GM21447 (cell line): ENCODE results near the gene DGKB.

Experiments used
- ATAC-seq: cut with Tn5 transposase; IDR thresholded peaks from one replicate; pipeline ENCODE4 v1.9.1; 2021; ENCODE audit not compliant: unreplicated experiment

The DGKB gene

DNA sequence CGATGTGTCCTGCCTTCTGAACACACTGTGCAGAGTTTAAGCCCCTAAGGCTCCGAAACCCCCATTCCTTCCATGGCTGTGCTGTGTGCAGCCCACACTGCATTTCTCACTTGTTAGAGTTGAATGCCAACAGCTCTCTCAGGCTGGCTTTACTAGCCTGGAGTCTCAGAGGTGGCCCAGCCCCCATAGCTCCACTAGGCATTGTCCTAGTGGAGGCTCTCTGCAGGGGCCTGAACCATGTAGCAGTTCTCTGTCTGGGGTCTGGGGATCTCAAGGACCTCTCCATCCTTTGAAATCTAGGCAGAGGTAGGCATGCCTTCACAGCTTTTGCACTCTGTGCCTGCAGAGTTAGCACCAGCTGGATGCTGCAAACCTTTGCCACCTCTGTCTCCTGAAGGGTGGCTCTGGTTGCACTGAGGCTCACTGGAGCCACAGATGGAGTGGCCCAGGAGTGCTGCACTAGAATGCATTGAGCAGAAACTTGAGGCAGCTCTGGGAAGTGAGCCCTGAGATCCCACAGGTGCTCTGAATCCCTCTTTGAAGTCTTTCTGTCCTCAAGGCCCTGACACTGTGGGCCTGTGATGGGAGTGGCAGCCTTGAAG is 301.7 kb downstream of the DGKB start:
- ATAC-seq = no peak

GRCh38 chr7:14598978-14599377 is 303.6 kb downstream of the DGKB start:
- no peak for ATAC-seq

DNA sequence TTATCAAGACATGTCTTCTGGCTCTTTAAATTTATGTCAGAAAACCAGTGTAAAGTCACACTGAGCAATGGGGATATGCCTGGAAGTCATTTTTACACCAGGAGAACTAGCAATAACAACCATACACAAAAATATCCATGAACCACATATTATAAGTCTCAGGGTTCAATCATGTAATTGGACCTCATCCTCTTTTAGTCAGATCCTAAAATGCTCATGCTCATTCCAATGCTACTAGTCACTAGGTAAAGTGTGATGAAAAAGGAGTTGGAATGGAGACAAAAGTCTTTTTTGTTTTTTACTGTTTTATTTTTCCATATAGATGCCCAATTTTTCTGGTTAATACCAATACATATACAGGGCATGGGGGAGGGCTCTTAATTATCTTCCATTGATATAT is 306.1 kb downstream of the DGKB start:
- no peak for ATAC-seq

DNA sequence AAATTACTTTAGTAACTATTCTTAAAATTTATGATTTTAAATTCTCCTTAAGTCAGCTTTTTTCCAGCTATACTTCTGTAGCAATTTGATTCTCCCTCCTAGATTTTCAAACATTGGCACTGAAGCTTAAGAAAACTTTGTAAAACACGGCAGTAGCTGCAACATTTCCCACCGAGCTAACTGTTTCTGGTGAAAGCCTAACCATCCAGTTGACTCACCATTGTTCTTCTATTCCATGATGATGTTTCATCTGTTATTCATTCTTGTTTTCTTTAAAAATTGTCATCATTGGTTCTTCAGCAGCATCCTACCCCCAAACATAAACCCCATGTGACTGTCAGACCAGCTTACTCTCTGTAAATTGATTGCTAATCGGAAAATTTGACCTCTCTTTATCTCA is 312.3 kb downstream of the DGKB start:
- ATAC-seq = no peak

GRCh38 chr7:14585232-14585631 is 317.3 kb downstream of the DGKB start:
- ATAC-seq = no peak

DNA sequence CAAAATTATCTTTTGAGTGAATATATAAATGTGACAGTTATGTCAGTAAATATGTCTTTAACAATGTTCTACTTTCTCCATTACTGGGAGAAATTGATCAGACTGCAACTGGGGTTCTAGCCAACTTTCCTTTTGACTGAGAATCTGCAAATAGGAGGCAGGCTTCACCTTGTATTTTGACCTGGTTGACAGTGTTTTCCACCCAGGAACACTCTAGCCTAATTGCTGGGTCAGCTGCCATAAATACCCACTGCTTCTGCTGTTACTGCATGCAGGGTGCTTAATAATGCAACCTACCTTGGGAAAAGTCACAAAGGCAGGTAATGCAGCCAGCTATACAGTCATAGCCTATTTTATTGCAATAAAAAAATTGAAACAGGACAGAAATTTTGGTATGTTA is 319.0 kb downstream of the DGKB start:
- ATAC-seq = no peak

- ATAC-seq = no peak
Measured at GRCh38 chr7:14582010-14582409, 320.5 kb downstream of the DGKB start.

- no peak for ATAC-seq
Measured at GRCh38 chr7:14579971-14580370, 322.6 kb downstream of the DGKB start.

DNA sequence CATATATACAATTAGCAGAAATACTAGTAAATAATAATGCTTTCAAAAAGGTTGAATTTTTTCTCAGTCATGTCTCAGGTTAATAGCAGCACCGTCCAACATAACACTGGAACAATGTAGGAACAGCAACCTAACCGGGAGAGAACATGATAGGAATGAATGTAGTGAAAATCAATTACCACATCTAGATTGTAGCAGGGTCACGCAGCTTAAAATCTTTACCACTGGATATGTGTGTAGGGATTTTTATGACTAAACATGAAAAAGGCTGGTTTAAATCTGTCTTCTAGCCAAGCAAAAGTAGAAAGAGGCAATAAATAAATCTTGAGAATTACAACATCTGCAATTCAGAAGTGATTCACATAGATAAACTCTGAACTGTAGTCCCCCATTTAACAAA is 326.0 kb downstream of the DGKB start:
- no peak for ATAC-seq

DNA sequence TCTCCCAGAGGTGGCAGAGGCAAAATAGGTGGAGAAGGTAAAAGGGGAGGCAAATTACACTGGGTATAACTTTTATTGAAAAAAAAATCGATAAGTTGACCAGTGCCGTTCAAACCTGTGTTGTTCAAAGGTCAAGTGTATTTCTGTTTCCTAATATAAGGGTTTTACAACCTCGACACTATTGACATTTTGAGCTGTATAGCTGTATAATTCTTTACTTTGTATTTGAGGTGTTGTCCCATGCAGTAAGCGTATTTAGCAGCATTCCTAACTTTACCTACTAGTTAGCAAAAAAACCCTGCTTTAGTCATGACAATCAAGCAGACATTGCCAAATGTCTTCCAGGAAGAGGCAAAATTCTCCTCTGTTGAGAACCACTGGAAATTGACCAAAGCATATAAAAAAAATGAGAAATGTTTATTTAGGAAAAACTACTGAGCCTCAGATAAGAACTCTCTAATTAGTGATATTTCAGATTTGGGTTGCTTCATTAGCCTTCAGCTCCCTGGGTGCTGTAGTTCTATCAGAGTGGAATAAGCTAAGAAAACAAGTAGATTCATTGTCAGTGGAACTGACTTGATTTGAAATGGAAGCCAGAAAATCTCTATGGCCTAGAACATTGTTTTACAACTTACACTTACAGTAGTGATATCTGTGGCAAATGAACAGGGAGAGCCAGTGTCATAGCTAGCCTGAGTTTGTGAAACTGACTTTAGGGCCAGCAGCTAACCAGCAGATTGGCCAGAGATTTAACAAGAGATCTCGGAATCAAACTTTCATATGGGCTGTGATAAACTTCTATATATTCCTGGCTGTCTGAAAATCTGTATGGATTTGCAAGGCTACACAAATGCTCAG is 331.6 kb downstream of the DGKB start:
- ATAC-seq = no peak

DNA sequence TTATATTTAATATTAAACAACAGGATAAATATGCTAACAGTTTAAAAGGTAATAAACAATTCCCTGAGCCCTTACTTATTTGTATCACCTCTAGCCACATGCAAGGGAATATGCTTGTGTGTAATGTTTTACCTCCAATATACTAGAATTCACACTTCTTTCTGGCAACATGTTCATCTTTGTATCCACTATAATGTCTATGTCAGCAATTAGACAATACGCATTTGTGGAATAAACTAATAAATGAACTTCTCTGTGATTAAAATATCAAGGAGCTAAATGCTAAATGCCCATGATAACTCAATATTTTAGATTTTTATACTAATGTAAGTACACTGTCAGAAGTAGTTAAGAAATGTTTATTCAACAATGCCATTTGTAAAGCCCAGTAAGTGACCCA is 350.5 kb downstream of the DGKB start:
- no peak for ATAC-seq

- no peak for ATAC-seq
Measured at GRCh38 chr7:14551310-14551709, 351.2 kb downstream of the DGKB start.

DNA sequence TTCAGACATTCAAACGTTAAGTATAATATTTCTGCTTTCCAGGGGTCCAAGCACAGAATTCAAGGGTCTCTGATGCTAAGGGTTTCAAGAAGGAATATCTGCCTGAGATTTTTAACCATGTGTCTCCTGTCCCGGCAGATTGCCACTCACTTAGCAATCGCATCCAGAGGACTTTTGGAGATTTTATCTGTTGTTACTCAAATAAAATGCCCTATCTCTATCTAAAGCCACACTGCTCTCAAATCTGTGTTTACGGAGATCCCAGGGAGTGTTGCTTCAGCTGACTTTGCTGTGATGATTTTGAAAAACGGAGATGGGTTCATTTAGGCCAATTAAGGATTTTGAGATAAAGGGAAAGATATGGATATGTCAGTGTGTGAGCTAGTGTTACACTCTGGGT is 359.9 kb downstream of the DGKB start:
- ATAC-seq = no peak

GRCh38 chr7:14521183-14521582 is 381.4 kb downstream of the DGKB start:
- no peak for ATAC-seq

- ATAC-seq = no peak
Measured at GRCh38 chr7:14510268-14510667, 392.3 kb downstream of the DGKB start.

DNA sequence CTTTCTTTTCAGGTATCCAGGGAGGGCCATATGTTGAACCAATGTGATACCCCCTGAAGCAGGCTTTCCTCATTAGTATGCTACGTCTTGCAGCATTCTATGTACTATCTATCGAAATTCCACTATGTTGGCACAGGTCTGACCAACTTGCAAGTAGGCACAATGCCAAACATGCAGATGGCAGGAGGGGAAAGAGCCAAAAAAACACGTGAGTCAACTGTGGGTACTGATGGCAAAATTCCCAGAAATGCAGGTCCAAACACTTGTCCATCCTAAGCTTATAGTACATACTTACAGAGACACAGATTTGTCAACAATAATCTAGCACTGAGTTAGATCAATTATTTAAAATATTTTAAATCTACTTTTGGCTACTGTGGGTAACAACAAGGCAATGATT is 394.9 kb downstream of the DGKB start:
- no peak for ATAC-seq

DNA sequence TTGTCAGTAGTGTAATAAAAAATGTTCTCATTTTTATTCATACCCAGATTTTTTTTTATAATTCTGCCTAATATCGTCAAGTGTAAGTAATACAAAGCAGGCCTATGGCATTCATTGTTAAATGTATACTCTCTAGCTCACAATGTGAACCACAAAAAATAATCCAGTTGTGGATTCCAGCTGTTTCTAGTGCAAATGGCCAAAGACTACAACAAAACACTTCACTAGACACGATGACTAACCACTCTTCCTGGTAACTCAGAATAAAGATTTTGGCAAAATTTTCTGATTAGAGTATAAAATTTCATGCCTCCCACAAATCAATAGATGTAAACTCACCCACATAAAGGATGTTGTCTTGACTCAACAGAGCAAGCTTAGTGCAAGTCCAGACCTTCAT is 396.6 kb downstream of the DGKB start:
- ATAC-seq = no peak

GRCh38 chr7:14504134-14504533 is 398.4 kb downstream of the DGKB start:
- ATAC-seq = no peak

DNA sequence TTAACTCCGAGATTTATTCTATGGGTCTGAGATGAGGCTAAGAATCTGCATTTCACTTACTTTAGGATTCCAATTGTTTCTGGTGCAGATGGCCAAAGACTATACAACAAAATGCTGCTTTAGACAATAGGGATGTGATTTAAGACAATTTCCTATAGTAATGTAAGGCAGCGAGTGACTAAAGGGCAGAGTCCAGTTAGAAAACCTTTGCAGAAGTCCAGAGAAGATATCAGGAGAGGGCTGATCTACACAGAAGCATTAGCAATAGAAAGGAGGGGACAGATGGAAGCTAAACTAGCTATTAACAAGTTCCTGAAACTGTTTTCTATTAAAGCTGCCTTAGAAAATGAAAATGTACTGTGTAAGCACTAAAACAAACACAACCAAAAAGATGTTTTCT is 398.9 kb downstream of the DGKB start:
- ATAC-seq = no peak

DNA sequence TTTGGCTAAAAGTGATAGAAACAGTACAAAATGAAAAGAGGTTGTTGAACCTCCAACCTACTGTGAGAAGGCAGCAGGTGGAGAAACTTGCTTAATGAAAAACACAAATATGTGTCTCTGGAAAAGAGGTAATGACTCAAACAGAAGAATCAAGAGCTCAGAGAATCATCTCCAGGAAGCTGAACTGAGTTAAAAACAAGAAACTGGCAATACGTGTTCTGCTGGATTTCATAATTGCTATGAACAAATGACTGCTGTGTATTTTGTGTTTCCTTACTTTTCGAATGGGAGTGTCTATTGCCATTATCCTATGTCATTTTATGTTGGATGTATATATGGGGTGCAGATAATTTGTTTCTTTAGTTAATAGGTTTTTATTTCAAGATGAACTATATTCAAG is 401.1 kb downstream of the DGKB start:
- ATAC-seq = no peak

GRCh38 chr7:14497390-14497789 is 405.2 kb downstream of the DGKB start:
- no peak for ATAC-seq

- ATAC-seq = no peak
Measured at GRCh38 chr7:14495633-14496032, 406.9 kb downstream of the DGKB start.
